Left cardiac atrium (tissue), 4 donors: ENCODE results near the gene ELAVL4. TPM values are rescaled to one million over a fixed set of nuclear protein-coding genes. Genes with fewer than 3 reads are reported as not detected.
"Not testable (repeated sequence)": the region's sequence is repeated elsewhere in the genome, so short reads cannot be mapped to it uniquely, and the experiment has no call there.

Source experiments
- ATAC-seq, 2 donors: fragments of 200-7000 bp; cut with Tn5 transposase; one replicate each; pipeline ENCODE4 v1.9.1; 2020; ENCODE audit warnings: mild to moderate bottlenecking in 2 of 2, moderate library complexity in 2 of 2
- DNase-seq: peaks from one replicate; pipeline ENCODE4 v3.0.0-alpha.2; 2020
- intact Hi-C, 2 donors: fragments of 100-400 bp; cut with DNase I; formaldehyde crosslinking; loops; one replicate each; pipeline versions ENCODE4 v1.14.1 to v1.15.1; 2022 to 2023
- total RNA-seq, 2 donors: library from RNA; stranded (reverse); fragmentation: NEBNext Ultra II Directional; extraction: Animal tissue kit (Norgen Biotek cat#: 25700); gene quantifications; one replicate each; pipeline ENCODE4 v1.2.1, GENCODE V29; 2021
- donor health status: DM: no; HTN: yes; CAD: no.
- donor health status: DM: no; HTN: yes; CAD: no; lungs with severe emphysema.
- donor health status: DM: yes; HTN: yes; CAD: no.
- donor health status: Dilated cardiomyopathy.

Gene ELAVL4
- total RNA-seq, 2 donors from 2014 or later = 0.38 to 1.0 TPM

DNA sequence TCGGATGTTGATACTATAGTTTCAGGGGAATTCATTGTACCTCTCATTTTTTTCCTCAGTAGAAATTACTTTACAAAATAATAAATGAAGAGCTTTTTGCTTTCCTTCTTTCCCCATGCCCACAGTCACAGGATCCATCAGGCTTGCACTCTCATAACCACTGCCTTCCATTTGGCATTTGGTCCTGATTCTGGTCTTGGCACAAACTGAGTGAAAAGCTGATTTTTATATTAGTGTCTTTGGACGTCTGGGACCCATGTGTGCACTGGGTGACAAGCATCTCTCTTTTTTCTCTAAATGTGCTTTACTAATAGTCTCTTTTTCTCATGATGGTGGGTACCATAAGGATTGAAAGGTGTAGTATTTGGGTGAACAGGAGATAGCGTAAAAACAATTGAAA is 2.8 kb downstream of the ELAVL4 start:
- no peak for DNase-seq
- no peak for ATAC-seq
- intact Hi-C loops = no loop called here

DNA sequence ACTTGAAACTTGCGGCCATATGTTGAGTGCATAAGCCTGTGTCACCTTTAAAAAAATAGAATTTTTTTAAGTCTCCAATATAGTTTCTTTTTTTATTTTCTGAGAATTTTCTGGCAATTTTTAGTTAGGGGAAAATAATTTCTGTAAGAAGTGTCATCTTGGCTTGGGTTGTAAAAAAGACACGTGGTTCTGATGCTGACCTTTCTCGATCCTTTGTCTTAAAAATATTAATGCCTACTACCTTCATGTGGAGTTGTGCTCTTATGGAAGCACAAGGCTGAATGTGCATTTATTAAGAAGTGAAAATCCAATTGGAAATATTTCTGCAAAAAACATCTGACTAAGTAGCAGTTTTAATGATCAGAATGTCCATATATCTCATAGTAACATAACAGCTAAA is 3.5 kb downstream of the ELAVL4 start:
- DNase-seq (no peak), ATAC-seq (no peak)
- intact Hi-C loops = no loop called here

DNA sequence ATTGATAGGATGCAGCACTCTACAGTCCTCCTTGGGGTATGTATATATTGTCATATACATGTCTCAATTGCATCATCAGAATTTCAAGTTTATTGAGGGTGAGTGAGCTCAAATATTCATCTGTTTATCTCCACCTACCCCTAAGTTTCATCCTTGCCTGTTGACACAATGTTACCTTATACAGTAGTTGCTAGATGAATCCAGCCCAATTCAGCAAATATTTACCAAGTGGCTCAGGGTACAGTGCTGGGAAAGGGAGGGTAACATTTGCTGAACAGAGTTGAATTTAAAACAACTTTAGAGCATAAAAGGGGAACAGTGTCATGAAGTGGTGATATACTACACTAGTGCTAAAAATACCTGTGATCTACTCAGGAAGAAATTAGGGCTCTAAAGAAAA is 14.4 kb downstream of the ELAVL4 start:
- no peak for DNase-seq
- ATAC-seq = no peak
- intact Hi-C loops = no loop called here

DNA sequence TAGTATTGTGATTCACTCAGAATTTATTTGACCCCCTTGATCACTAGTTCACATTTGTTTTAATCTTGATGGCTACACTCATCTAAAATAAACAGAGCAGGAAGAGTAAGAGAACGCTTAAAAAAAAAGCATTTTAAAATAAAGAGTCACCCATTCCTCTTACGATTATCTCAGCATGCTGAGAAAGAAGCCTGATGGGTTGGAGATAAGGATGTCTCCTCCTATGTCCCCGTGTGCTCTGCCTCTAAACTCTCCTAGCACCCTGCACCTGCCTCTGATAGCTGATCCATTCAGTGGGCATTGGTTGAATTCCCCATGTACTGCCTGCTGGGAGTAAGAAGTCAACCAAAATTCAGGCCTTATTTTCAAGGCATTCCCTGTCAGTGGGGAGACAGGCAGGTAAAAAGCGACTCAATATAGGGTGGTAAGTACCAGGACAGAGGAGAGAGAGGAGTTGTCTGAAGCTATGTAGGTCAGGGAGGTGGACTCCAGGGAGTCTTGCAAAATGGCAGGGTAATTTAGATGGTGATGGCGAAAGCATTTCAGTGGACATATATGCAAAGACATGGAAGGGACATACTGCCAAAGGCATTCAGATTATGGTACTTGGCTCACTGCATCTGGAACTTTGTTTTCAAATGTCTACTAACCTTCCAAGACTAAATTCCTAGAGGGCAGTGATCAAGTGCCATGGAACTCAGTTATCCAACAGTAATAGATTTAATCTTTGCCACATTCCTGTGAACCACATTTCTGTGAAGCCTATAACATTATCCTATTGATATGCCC is 18.4 kb downstream of the ELAVL4 start:
- intact Hi-C loops = no loop called here
- no peak for ATAC-seq
- no peak for DNase-seq

DNA sequence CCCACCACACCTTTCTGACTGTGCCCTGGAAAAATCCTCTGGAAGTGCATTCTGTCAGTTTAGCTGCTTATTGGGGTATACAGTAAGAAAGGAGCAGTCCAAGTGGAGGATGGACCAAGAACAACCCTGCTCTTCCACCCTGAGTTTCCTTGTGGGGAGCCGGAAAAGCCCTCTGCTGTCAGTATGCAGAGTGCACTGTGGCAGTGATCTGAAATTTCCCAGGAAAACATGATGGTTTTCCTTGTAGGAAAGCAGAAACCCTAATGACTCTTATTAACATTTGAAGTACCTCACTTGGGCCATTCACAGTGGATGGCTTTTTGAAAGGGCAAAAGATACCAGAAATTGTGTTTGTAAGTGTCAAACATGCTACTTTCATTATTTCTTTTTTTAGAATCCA is 20.5 kb downstream of the ELAVL4 start:
- no peak for DNase-seq
- ATAC-seq = no peak
- intact Hi-C loops = no loop called here

DNA sequence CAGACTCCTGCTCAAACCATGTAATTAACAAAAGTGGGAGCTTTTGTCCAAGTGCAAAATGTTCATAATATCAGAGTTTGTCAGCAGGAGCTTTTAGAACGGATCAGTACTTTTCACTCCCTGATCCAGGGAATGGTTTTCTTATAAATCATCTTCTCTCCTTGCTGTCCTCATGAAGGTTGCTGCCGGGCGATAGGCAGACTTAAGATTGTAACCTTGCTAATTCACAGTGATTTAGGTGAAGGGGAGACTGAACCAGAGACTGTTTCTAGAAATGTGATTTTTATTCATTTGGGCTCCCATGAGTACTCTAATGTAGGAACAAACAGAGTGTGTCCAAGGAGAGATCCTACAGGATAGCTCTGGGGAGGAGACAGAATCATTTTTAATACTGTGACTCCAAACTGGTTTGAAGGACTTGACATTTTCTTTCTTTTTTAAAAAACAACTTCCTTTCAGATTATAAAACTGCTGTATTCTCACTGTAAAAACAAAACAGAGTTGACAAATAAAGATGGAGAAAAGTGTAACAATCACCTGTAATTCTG is 23.7 kb downstream of the ELAVL4 start:
- DNase-seq (no peak), ATAC-seq (no peak)
- intact Hi-C loops = no loop called here

DNA sequence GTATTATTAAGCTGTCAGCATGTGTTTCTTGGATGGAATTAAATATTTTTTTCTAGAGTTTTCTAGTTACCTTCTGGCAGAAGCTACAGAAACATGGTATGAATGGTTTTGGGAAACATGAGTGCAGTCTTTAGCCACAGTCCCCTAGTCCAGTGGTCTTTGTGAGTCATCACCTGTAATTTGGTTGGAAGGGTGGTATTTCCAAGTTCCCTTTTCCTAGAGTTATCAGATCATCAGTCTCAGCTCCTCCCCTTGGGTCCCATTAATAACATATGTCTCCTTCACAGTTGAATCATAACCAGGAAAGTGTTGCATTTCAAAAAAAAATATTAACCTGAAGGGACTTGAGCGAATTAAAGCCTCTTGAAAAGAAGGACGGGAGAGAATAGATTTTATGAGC is 27.0 kb downstream of the ELAVL4 start:
- intact Hi-C loops = no loop called here
- DNase-seq (no peak), ATAC-seq (no peak)

DNA sequence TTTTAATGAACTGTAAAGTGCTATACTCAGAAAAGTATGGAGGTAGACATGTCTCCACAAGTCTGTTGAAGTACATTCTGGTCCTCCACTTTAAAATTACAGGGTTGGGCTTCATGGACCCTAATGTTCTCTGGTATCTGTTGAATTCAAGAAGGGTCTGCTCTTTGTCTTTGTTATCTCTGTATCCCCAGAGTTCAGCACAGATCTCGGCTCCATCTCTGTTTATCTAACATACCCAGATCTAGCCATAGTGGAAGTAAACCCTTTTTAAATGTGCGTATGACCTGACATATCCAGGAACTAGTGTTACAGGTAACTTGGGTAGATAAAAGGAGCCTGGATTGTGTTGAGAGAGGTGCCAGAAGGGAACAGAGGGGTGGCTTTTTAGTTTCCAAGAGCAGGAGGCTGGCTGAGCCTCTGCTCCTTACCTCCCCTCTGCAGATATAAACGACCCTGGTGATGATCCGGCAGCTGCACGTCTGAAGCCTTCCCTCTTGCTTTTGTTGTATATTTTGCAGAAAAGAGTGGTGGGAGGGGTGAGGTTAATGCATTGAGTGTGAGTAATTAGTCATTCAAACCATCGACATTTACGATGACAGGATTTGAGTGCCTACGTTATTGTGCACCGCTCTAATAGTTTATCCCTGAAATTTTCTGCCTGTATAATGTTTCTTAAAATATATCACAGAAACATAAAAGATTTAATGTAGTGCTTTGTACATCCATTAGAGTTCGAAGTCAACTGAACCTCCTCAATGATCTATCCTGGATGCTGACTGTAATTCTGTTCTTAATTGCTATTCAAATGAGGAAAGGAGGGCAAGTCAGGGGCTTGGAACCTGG is 30.8 kb downstream of the ELAVL4 start:
- intact Hi-C loops = no loop called here
- no peak for ATAC-seq
- DNase-seq = no peak

DNA sequence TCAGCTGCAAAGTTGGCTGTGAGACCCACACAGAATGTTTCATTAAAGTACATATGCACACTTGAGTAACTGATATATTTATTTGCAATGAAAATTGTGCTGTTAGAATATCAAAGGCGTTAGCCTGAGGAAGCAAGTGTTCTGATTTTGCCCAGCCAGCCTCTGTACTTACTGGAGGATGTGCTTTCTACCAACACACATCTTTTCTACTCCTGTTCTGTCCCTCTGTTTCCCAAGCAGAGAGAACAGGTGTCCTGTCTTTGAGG is 31.4 kb downstream of the ELAVL4 start:
- ATAC-seq (no peak), DNase-seq (no peak)
- intact Hi-C loops = no loop called here

DNA sequence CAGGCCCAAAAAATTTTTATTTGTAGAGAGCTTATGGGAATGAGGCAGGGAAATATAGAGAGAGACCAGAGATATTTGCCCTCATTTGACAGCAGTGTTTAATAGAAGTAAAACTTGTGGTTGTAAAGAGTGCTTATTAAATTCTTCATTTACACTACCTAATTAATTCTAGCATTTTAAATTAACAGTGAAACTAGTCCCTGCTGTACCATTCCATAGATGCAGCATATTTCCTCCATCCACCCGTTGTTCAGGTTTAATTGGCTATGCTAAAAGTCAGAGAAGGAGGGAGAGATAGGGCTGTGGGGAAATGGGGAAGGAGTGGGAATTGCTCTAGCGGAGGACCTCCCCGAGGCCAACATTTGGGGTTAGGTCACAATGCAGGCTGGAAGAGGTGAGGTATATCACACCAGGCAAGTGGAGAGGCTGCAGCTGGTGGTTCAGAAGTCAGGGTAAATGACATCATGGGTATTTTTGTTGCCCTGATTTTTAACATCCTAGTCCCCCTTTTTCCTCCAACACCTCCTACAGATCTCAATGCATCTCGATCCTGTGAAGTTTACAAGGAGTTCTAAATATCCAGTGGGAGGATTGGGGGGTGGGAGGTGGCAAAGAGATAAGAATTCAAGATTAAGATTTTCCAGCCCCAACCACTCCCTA is 38.6 kb downstream of the ELAVL4 start:
- intact Hi-C loops = no loop called here
- ATAC-seq = no peak
- no peak for DNase-seq

DNA sequence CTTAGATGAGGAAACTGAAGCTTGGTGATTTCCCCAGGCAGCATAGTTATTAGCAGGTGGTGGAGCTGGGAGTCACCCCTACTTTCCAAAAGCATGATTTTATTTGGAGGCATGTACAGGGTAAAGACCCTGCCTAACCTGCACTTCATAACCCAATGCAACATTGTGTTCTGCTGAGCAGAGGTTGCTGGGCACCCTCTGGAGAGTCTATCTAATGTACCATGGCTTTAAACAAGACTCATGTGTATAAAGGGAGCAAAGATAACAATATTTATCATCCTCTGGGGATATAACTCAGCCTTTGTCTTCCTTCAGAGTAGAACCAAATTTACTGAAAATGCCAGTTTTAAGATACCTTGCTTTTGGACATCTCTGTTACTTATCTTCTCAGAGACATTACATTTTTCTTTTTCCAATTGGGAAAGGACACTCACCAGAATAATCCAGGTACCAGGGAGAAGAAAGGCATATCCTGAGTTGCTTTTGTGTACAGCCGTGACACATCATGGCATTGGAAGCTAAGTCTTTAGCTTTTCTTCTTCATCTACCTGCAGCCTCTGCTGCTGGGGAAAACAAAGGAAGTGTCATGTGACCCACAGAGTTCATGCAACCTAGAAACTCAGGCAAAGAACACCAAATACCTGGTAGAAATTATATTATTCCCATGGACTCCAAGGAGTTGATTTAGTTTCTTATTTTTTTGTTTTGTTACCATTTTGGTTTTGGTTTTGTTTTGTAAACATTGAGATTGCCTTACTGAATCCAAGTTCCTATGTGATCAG is 39.6 kb downstream of the ELAVL4 start:
- intact Hi-C loops = no loop called here
- ATAC-seq = no peak
- no peak for DNase-seq

DNA sequence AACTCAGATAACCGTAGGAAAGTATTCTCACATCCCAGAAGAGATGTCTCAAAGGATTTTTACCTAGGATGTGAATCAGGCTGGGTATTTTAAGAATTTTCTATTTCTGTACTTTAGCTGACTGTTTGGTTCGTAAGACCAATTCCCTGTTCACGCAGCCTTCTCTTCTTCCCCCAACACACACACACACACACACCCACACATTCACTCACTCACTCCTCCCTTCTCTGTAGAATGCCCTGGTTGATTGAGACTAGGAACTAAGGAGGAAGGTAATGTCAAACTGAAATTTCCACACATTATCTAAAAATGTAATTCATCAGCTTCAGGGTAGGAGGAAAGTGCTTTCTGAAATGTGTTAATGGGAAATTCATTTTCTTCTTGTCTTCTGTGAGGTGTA is 43.5 kb downstream of the ELAVL4 start:
- DNase-seq = no peak
- intact Hi-C loops = no loop called here
- ATAC-seq = no peak

DNA sequence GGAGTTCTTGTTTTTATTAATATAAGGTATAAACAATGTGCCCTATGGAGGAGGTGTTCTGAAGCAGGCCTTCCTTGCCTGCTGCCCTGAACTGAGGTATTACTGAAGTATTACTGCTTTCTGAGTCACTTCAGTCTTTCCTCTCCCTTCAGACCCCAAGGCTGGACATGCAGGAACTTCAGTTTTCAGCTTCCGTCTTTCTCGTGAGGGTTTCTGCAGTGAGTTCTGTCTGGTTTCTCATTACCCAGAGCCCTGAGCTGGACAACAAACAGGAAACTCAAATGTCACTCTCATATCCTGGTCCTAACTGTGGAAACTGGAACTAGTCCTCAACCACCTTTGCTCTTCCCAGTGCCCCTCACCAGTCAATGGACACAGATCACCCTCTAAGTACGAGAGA is 46.8 kb downstream of the ELAVL4 start:
- intact Hi-C loops = no loop called here
- ATAC-seq (no peak), DNase-seq (no peak)

DNA sequence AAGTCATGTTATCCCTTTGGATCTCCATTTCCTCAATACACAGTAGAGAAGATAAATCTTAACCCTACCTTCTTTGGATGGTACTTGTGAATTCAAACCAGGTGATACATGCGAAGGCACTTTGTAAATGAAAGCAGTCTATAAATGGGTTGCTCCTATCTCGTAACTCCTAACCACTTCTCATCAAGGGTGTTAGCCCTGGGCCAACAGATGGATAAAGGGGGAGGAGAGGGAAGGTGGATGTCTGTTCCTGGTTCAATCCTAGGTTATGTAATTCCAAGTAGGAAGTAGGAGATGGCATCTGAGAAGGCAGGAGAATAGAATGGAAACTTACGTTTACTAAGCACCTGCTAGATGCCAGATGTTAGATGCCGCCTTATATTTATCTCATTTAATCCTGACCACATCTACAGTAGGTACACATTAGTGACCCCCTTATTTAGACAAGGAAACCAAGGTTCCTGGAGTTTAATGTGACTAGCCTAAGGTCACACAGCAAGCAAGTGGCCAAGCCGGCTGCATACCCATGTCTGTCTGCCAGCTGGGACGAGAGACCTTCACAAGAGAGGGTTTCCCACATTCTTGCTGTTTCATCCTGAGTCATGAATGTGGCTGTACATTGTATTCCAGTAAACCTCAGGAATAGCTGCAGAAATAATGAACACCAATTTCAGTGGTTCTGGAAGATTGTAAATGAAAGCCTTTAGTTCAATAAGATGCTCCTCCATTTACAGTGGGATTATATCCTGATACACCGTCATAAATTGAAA is 47.7 kb downstream of the ELAVL4 start:
- ATAC-seq = no peak

DNA sequence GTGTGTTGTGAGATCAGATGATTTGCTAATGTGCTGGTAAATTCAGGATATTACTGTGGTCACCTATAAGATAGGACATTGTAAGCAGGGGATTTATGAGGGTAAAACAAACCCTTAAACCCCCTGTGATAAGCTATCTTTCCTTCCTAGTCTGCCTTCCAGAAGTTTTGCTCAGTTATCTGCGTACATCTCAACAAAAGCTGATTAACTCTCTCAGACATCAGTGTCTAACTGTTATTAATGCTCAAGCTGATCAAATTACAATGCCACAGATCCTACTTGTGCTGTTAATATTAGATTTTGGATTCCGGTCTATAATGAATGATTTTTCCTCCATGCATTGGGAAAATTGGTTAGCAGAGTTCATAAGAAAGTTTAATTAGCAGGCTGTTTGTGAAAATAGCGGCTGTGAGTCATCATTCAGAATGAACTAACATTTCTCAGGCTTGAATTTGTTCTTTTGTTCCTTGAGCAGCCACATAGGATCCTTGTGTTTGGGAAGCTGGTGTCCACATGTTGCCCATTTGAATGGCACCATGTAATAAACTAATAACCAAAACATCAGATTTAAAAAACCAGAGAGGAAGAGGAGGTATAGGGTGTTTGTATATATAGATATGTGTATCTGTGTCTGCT is 48.7 kb downstream of the ELAVL4 start:
- ATAC-seq = no peak
- DNase-seq = no peak
- intact Hi-C loops = no loop called here

More for the DNA sequence above, 47.7 kb downstream of the ELAVL4 start:
- intact Hi-C loops = no loop called here
- no peak for DNase-seq

DNA sequence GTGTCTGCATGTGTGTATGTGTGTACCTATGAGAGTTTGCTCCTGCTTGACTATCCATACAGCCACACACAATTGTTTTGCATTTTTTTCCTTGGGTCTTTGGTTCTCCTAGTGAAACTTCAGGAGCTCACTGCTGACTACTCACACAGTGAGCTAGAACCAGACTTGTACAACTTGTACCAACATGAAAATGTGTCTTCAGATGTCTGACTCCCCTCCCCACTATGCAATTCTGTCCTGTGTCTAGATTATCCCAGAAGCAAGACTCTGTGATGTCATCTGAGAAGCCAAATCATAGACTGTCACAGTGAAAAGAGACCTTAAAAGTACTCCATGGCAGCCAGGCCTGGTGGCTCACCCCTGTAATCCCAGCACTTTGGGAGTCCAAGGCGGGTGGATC is 49.7 kb downstream of the ELAVL4 start:
- DNase-seq (no peak), ATAC-seq (no peak)
- intact Hi-C loops = no loop called here

DNA sequence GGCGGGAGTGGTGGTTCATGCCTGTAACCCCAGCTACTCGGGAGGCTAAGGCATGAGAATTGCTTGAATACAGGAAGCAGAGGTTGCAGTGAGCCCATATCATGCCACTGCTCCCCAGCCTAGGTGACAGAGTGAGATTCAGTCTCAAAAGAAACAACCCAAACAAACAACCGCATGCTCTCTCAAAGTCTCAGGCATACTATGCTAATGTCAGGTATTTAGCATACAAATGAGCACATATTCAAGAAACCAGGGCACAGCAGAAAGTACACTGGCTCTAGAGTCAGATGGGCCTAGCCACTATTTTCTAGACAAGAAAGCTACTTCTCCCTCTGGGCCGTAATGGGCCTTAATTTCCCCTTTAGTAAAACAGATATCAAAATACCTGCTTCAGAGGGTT is 55.0 kb downstream of the ELAVL4 start:
- intact Hi-C loops = no loop called here

DNA sequence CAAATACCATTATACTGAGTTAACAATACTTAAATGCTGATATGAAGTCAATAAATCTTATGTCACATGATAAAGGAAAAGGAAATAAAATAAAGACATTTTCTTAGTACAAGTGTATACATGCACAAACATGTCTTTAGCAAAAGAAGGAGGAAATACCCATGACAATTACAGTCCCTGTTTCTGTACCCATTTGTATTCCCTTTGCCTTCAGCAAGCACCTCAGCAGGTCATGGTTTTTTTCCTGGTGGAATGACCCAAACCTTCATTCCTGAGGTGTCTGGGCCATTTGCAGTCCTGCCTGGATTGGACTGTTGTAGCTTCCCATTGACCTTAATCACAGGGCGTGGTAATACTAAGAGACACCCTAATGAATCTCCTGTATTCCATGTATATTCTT is 57.6 kb downstream of the ELAVL4 start:
- ATAC-seq, intact Hi-C loops, DNase-seq: not testable (repeated sequence)

More for the DNA sequence above, 55.0 kb downstream of the ELAVL4 start:
- ATAC-seq (no peak), DNase-seq (no peak)
